HG03066 (cell line): ENCODE measurements around the gene CCN5.
"Not testable (repeated sequence)": the region's sequence is repeated elsewhere in the genome, so short reads cannot be mapped to it uniquely, and the experiment has no call there.

Experiments used
- ATAC-seq: cut with Tn5 transposase; IDR thresholded peaks from one replicate; pipeline ENCODE4 v1.9.1; 2021; ENCODE audit warnings: low read depth; ENCODE audit not compliant: unreplicated experiment

Gene CCN5

GRCh38 chr20:44694159-44694558, 21.0 kb upstream of the CCN5 start:
- ATAC-seq, result no peak

GRCh38 chr20:44695295-44695673, 19.9 kb upstream of the CCN5 start:
- no peak for ATAC-seq

- no peak for ATAC-seq
Observed at GRCh38 chr20:44695674-44696300, 19.4 kb upstream of the CCN5 start.

GRCh38 chr20:44696315-44696714, 18.9 kb upstream of the CCN5 start:
- ATAC-seq, result no peak

- ATAC-seq, result not testable (repeated sequence)
Observed at GRCh38 chr20:44697041-44697440, 18.1 kb upstream of the CCN5 start.

GRCh38 chr20:44698351-44698750, 16.8 kb upstream of the CCN5 start:
- no peak for ATAC-seq

- ATAC-seq, result no peak
Observed at GRCh38 chr20:44700306-44700705, 14.9 kb upstream of the CCN5 start.

- ATAC-seq, result no peak
Observed at GRCh38 chr20:44701118-44701857, 13.9 kb upstream of the CCN5 start.

- no peak for ATAC-seq
Observed at GRCh38 chr20:44701858-44702256, 13.3 kb upstream of the CCN5 start.

- ATAC-seq, result no peak
Observed at GRCh38 chr20:44702776-44703175, 12.4 kb upstream of the CCN5 start.

- no peak for ATAC-seq
Observed at GRCh38 chr20:44703183-44703925, 11.8 kb upstream of the CCN5 start.

GRCh38 chr20:44703956-44704488, 11.1 kb upstream of the CCN5 start:
- ATAC-seq, result no peak

GRCh38 chr20:44704551-44704971, 10.6 kb upstream of the CCN5 start:
- ATAC-seq, result no peak

- no peak for ATAC-seq
Observed at GRCh38 chr20:44705364-44706094, 9.6 kb upstream of the CCN5 start.

- ATAC-seq, result no peak
Observed at GRCh38 chr20:44706301-44707017, 8.7 kb upstream of the CCN5 start.

- ATAC-seq, result no peak
Observed at GRCh38 chr20:44707018-44707579, 8.1 kb upstream of the CCN5 start.

GRCh38 chr20:44709380-44709779, 5.8 kb upstream of the CCN5 start:
- ATAC-seq, result no peak

GRCh38 chr20:44709797-44710196, 5.4 kb upstream of the CCN5 start:
- no peak for ATAC-seq

- no peak for ATAC-seq
Observed at GRCh38 chr20:44711237-44711636, 3.9 kb upstream of the CCN5 start.
